ENCODE results near the gene CHRNA3. TPM values are rescaled to one million over a fixed set of nuclear protein-coding genes. Genes with fewer than 3 reads are reported as not detected.

Gene CHRNA3
- 1.3 TPM for total RNA-seq
- long read RNA-seq = 0 reads

DNA sequence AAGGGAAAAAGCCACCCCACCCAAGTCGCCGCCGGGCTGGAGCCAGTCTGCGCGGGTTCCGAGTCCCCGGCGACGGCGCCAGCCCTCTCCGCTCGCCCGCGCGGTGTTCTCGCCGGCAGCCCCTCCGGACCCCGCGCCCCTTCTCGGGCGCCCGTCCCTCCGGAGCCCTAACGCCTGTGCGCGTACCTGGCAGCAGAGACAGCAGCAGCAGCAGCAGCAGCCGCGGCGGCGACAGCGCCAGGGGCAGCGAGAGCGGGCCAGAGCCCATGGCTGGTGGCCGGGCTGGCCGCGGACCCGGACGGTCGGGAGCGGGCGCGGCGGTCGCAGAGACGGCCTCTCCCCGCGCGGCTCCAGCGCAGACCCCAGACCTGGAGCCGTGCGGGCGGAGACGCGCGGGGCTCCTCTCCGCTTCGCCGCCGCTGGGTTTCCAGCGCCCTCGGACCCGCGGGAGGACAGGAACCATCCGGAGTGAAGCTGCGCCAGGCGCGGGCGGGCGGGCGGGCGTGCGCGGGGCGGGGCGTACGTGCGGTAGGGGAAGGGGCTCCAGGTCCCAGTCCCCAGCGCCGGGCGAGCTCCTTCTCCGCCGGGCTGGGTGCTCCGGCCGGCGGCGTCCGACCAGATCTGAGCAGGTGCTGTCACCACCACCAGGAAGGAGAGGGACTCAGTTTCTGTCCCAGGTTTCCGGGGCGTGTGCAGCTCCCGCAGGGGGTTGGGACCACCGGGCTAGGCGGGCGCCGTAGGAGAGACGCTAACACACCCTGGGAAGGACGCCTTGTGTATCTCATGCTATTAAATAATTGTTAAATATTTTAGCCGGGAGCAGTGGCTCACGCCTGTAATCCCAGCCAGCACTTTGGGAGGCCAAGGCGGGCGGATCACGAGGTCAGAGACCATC, at the start of gene CHRNA3:
Gene CHRNA3 (minus strand): TSS at position 470 of the 895 bp plus-strand sequence. CDS start 202 bp downstream, at position 268.
- Histone ChIP-seq H3K4me3 (peak within 1 kb of the TSS; percentile 28), H3K9me3 (no peaks in the 10 kb centered on the region), H3K27ac (no peak within 1 kb of the TSS), H3K36me3 (no peaks in the 10 kb centered on the region), H3K4me1 (peaks cover 15% of the 10 kb centered on the region), H3K27me3 (ENCODE audit: low read depth) (peaks cover 56% of the 10 kb centered on the region)
- intact Hi-C loops (cut with DNase I) = no loop called here
- TF ChIP-seq, protein P1, sequence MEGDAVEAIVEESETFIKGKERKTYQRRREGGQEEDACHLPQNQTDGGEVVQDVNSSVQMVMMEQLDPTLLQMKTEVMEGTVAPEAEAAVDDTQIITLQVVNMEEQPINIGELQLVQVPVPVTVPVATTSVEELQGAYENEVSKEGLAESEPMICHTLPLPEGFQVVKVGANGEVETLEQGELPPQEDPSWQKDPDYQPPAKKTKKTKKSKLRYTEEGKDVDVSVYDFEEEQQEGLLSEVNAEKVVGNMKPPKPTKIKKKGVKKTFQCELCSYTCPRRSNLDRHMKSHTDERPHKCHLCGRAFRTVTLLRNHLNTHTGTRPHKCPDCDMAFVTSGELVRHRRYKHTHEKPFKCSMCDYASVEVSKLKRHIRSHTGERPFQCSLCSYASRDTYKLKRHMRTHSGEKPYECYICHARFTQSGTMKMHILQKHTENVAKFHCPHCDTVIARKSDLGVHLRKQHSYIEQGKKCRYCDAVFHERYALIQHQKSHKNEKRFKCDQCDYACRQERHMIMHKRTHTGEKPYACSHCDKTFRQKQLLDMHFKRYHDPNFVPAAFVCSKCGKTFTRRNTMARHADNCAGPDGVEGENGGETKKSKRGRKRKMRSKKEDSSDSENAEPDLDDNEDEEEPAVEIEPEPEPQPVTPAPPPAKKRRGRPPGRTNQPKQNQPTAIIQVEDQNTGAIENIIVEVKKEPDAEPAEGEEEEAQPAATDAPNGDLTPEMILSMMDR (IDR thresholded peaks at IDR 0.05) = no peak
- no peak for ATAC-seq
- no peak for DNase-seq

DNA sequence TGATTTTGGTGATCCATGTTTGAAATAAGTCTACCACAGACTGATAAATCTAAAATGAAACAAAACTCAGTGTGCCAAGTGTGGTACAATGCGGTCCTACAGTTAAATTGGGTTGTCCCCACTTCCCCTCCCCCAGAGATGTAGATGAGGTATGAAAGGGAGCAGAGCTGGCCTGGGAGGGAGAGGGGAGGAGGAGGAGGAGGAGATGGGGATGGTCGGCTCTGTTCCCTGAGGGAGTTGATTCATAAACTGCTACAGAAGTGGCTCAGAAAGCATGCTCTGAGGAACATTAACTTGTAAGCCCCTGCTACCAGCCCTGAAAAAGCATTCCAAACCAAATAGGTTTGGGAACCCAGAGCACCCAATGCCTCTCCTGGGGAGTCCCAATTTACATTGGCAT, 48.2 kb upstream of the CHRNA3 start:
- DNase-seq (no peak), ATAC-seq (no peak)
- Histone ChIP-seq H3K9me3 (no peaks in the 10 kb centered on the region), H3K27ac (no peak overlapping the region), H3K36me3 (no peaks in the 10 kb centered on the region), H3K4me3 (no peak overlapping the region), H3K4me1 (peaks cover 8% of the 10 kb centered on the region), H3K27me3 (ENCODE audit: low read depth) (no peaks in the 10 kb centered on the region)
- TF ChIP-seq, protein P1 (IDR thresholded peaks at IDR 0.05) = no peak
- intact Hi-C loops (cut with DNase I) = no loop called here

DNA sequence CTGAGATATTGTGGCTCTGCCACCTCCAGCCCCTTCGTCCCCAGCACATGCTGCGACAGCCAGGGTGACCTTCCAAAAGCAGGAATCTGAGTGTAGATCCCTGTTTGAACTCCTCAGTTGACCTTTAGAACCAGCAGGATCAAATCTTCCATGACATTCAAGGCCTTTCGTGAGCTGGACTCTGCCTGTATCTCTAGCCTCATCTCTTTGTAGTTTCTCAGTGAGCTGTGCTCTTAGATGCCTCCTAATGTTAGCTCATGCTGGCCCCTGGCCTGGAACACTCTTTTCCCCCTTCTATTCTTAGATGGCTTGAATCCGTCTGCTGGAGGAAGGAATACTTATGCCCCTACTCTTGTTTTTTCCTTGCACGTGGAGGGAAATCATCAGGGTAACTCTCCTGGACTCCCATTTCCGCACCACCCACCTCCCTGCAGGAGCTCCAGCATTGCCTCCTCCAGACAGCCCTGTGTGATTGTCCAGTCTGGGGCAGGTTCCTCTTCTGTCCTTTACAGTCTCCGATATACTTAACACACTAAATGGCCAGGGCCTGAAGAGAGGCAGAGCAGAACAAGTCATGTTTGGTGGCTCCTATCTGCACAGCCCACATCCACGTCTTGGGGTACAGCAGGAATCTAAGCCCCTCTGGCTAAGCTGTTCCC, 46.9 kb upstream of the CHRNA3 start:
- TF ChIP-seq, protein P1 (IDR thresholded peaks at IDR 0.05) = no peak
- intact Hi-C loops (cut with DNase I) = no loop called here
- ATAC-seq (no peak), DNase-seq (no peak)
- H3K9me3 ChIP-seq = no peaks in the 10 kb centered on the region
- H3K36me3 ChIP-seq = no peaks in the 10 kb centered on the region
- peaks cover 8% of the 10 kb centered on the region for H3K4me1 ChIP-seq
- H3K27ac ChIP-seq = no peak overlapping the region
- no peak overlapping the region for H3K4me3 ChIP-seq
- H3K27me3 ChIP-seq (ENCODE audit: low read depth) = no peaks in the 10 kb centered on the region

DNA sequence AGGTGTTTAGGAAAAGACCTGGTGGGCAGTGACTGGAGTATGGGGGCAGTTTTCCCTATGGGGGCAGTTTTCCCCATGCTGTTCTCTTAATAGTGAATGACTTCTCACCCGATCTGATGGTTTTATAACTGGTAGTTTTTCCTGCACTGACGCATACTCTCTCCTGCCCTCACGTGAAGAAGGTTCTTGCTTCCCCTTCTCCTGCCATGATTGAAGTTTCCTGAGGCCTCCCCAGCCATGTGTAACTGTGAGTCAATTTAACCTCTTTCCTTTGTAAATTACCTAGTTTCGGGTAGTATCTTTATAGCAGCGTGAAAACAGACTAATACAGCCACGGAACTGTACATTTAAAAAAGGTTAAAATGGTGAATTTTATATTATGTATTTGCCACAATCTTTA, 45.2 kb upstream of the CHRNA3 start:
- H3K4me3 ChIP-seq = no peak overlapping the region
- TF ChIP-seq, protein P1 (IDR thresholded peaks at IDR 0.05) = no peak
- intact Hi-C loops (cut with DNase I) = no loop called here
- H3K36me3 ChIP-seq = no peaks in the 10 kb centered on the region
- H3K27ac ChIP-seq = no peak overlapping the region
- DNase-seq = no peak
- no peaks in the 10 kb centered on the region for H3K27me3 ChIP-seq (ENCODE audit: low read depth)
- no peaks in the 10 kb centered on the region for H3K4me1 ChIP-seq
- no peak for ATAC-seq
- H3K9me3 ChIP-seq = no peaks in the 10 kb centered on the region

DNA sequence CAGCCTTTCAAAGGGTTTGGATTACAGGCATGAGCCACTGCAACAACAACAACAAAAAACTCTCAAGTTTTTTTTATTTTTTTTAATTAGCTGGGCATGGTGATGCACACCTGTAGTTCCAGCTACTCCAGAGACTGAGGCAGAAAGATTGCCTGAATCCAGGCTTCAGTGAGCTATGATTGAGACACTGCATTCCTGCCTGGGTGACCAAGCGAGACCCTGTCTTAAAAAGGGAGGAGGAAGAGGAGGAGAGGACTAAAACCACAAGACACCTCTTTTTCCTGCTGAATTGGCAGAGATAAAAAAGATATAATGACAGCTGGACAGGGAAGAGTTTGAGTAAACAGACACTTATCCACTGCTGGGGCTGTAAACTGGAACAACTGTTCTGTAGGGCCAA, 42.9 kb upstream of the CHRNA3 start:
- Histone ChIP-seq H3K36me3 (no peaks in the 10 kb centered on the region), H3K4me1 (no peaks in the 10 kb centered on the region), H3K4me3 (no peak overlapping the region), H3K27ac (no peak overlapping the region), H3K27me3 (ENCODE audit: low read depth) (no peaks in the 10 kb centered on the region), H3K9me3 (no peaks in the 10 kb centered on the region)
- DNase-seq (no peak), ATAC-seq (no peak)
- TF ChIP-seq, protein P1 (IDR thresholded peaks at IDR 0.05) = no peak
- intact Hi-C loops (cut with DNase I) = no loop called here

Data from lower lobe of right lung (tissue), 2 donors.